Astrocyte (in vitro differentiated cells and primary cell): ENCODE measurements around the gene CAMK2G. TPM values are rescaled to one million over a fixed set of nuclear protein-coding genes. Genes with fewer than 3 reads are reported as not detected.
"Not testable (repeated sequence)": the region's sequence is repeated elsewhere in the genome, so short reads cannot be mapped to it uniquely, and the experiment has no call there.

Experiments
- DNase-seq: peaks from one replicate; pipeline ENCODE4 v3.0.0-alpha.2; 2010; ENCODE audit warnings: low read depth
- FAIRE-seq: peaks from 2 replicates; lab custom pipeline; 2011; peaks lifted over from hg19 to GRCh38; lab: Jason Lieb, UNC
- H2AFZ ChIP-seq: 2 replicates; pipeline ENCODE4 v1.6.0; 2012; ENCODE audit warnings: low read depth, low read length, inconsistent platforms
- H3K27ac ChIP-seq: 2 replicates; pipeline ENCODE4 v1.5.1; 2011; ENCODE audit warnings: low read depth, low read length, inconsistent platforms
- H3K27me3 ChIP-seq: 2 replicates; pipeline ENCODE4 v1.6.0; 2011; ENCODE audit warnings: low read length, inconsistent platforms; ENCODE audit not compliant: insufficient read depth
- H3K36me3 ChIP-seq: 2 replicates; pipeline ENCODE4 v1.5.1; 2011; ENCODE audit warnings: low read length, inconsistent platforms; ENCODE audit not compliant: insufficient read depth
- H3K4me1 ChIP-seq: 2 replicates; pipeline ENCODE4 v1.5.1; 2011; ENCODE audit warnings: low read length, inconsistent platforms; ENCODE audit not compliant: insufficient read depth
- H3K4me2 ChIP-seq: 2 replicates; pipeline ENCODE4 v1.6.0; 2012; ENCODE audit warnings: low read length, inconsistent platforms
- H3K4me3 ChIP-seq: 2 replicates; pipeline ENCODE4 v1.5.1; 2011; ENCODE audit warnings: low read depth, mild to moderate bottlenecking, low read length, inconsistent platforms; ENCODE audit not compliant: insufficient read depth
- H3K79me2 ChIP-seq: 2 replicates; pipeline ENCODE4 v1.6.0; 2012; ENCODE audit warnings: mild to moderate bottlenecking, low read length, inconsistent platforms; ENCODE audit not compliant: insufficient read depth
- H3K9ac ChIP-seq: 2 replicates; pipeline ENCODE4 v1.6.0; 2012; ENCODE audit warnings: mild to moderate bottlenecking, low read length, inconsistent platforms
- H3K9me3 ChIP-seq: 2 replicates; pipeline ENCODE4 v1.5.1; 2012; ENCODE audit warnings: low read depth, mild to moderate bottlenecking, low read length, inconsistent platforms; ENCODE audit not compliant: insufficient read depth
- H4K20me1 ChIP-seq: 2 replicates; pipeline ENCODE4 v1.6.0; 2012; ENCODE audit warnings: low read length, inconsistent platforms; ENCODE audit not compliant: insufficient read depth
- H3K27ac Mint-ChIP-seq: one replicate; pipeline ENCODE4 v1.8.0; 2021; ENCODE audit warnings: mild to moderate bottlenecking, mixed read lengths; ENCODE audit not compliant: unreplicated experiment
- H3K27me3 Mint-ChIP-seq: one replicate; pipeline ENCODE4 v1.8.0; 2021; ENCODE audit warnings: low read depth, mixed read lengths; ENCODE audit not compliant: unreplicated experiment
- H3K36me3 Mint-ChIP-seq: one replicate; pipeline ENCODE4 v1.8.0; 2021; ENCODE audit warnings: low read depth, mixed read lengths; ENCODE audit not compliant: unreplicated experiment
- H3K4me1 Mint-ChIP-seq: one replicate; pipeline ENCODE4 v1.8.0; 2021; ENCODE audit warnings: low read depth, mixed read lengths; ENCODE audit not compliant: unreplicated experiment
- H3K4me3 Mint-ChIP-seq: one replicate; pipeline ENCODE4 v1.8.0; 2021; ENCODE audit warnings: mild to moderate bottlenecking, moderate library complexity, mixed read lengths; ENCODE audit not compliant: unreplicated experiment
- H3K9me3 Mint-ChIP-seq: one replicate; pipeline ENCODE4 v1.8.0; 2021; ENCODE audit warnings: mild to moderate bottlenecking, mixed read lengths; ENCODE audit not compliant: unreplicated experiment
- EZH2 ChIP-seq: IDR thresholded peaks from 2 replicates; pipeline ENCODE4 v1.6.1; 2012; ENCODE audit warnings: mild to moderate bottlenecking, low read length, inconsistent platforms; ENCODE audit not compliant: insufficient read depth
- total RNA-seq: library from RNA; stranded (reverse); gene quantifications from 2 replicates; pipeline ENCODE4 v1.2.1, GENCODE V29; 2021
- TF ChIP-seq, protein P1 (sequence below): IDR thresholded peaks from 2 replicates; pipeline ENCODE4 v1.5.1; 2011; ENCODE audit warnings: low read depth, mild to moderate bottlenecking, inconsistent platforms, low read length, moderate library complexity; ENCODE audit not compliant: insufficient read depth

CAMK2G gene
- total RNA-seq, 1 donor from 2014 or later, result 19.8 TPM

DNA sequence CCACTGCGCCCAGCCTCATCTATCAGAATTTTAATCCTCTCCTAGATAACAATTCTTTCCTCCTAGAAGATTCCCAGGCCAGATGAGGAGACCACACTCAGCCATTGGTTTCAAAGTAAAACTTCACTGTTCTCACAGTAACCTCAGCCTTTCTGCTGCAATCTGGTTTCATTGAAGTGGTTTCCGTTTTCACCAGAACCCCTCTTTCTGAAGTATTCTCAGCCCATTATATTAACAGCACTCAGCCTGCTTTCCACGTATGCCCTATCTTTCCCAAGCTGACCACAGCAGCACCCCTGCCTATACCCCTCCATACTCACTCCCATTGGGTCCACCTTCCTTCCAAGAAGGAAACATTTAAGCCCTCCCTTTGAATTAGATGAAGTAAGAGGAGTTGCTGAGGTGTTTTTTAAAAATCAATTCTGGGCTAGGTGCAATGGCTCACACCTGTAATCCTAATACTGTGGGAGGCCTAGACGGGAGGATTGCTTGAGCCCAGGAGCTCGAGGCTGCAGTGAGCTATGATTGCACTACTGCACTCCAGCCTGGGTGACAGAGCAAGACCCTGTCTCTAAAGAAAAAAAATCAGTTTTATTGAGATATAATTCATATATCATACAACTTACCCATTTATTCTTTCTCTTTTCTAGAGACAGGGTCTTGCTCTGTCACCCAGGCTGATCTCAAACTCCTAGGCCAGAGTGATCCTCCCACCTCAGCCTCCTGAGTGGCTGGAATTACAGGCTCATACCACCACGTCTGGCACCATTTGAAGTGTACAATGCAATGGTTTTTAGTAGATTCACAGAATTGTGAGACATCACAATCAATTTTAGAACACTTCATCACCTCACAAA, 47.9 kb upstream of the CAMK2G start:
- Histone ChIP-seq H3K4me2 (no peak overlapping the region), H3K27me3 (no peaks in the 10 kb centered on the region), H3K4me1 (no peaks in the 10 kb centered on the region), H3K36me3 (no peaks in the 10 kb centered on the region), H2AFZ (no peak overlapping the region), H3K27ac (no peak overlapping the region), H3K4me3 (no peak overlapping the region), H4K20me1 (no peaks in the 10 kb centered on the region), H3K79me2 (no peaks in the 10 kb centered on the region), H3K9me3 (peaks cover 3% of the 10 kb centered on the region), H3K9ac (no peak overlapping the region)
- FAIRE-seq (no peak), DNase-seq (no peak)
- Mint-ChIP-seq H3K36me3 (peaks cover 2% of the 10 kb centered on the region), H3K9me3 (peaks cover 13% of the 10 kb centered on the region), H3K27ac (no peak overlapping the region), H3K4me3 (no peak overlapping the region), H3K4me1 (peaks cover 2% of the 10 kb centered on the region), H3K27me3 (peaks cover 6% of the 10 kb centered on the region)
- no peak for TF ChIP-seq EZH2
- TF ChIP-seq, protein P1, sequence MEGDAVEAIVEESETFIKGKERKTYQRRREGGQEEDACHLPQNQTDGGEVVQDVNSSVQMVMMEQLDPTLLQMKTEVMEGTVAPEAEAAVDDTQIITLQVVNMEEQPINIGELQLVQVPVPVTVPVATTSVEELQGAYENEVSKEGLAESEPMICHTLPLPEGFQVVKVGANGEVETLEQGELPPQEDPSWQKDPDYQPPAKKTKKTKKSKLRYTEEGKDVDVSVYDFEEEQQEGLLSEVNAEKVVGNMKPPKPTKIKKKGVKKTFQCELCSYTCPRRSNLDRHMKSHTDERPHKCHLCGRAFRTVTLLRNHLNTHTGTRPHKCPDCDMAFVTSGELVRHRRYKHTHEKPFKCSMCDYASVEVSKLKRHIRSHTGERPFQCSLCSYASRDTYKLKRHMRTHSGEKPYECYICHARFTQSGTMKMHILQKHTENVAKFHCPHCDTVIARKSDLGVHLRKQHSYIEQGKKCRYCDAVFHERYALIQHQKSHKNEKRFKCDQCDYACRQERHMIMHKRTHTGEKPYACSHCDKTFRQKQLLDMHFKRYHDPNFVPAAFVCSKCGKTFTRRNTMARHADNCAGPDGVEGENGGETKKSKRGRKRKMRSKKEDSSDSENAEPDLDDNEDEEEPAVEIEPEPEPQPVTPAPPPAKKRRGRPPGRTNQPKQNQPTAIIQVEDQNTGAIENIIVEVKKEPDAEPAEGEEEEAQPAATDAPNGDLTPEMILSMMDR, result no peak

- Histone ChIP-seq H3K4me2 (no peak overlapping the region), H3K79me2 (no peaks in the 10 kb centered on the region), H3K9me3 (peaks cover 3% of the 10 kb centered on the region), H3K4me3 (no peak overlapping the region), H3K27me3 (no peaks in the 10 kb centered on the region), H3K9ac (no peak overlapping the region), H2AFZ (no peak overlapping the region), H3K27ac (no peak overlapping the region), H3K4me1 (peaks cover 4% of the 10 kb centered on the region), H4K20me1 (peaks cover 20% of the 10 kb centered on the region), H3K36me3 (peaks cover 15% of the 10 kb centered on the region)
- H3K4me3 Mint-ChIP-seq, result no peak overlapping the region
- DNase-seq (no peak), FAIRE-seq (no peak)
- H3K4me1 Mint-ChIP-seq, result peaks cover 2% of the 10 kb centered on the region
- peaks cover 22% of the 10 kb centered on the region for H3K9me3 Mint-ChIP-seq
- H3K36me3 Mint-ChIP-seq, result peaks cover 22% of the 10 kb centered on the region
- TF ChIP-seq, protein P1, result no peak
- TF ChIP-seq EZH2, result no peak
- H3K27me3 Mint-ChIP-seq, result no peaks in the 10 kb centered on the region
- no peak overlapping the region for H3K27ac Mint-ChIP-seq
These were observed 45.7 kb upstream of the CAMK2G start for GRCh38 chr10:73920089-73920488.

- not testable (repeated sequence) for H3K79me2 ChIP-seq, H3K4me3 ChIP-seq, H3K27me3 ChIP-seq, H3K4me1 ChIP-seq, H3K9me3 ChIP-seq, H3K27ac Mint-ChIP-seq, DNase-seq, H2AFZ ChIP-seq, FAIRE-seq, H3K4me1 Mint-ChIP-seq, H3K27ac ChIP-seq, H3K27me3 Mint-ChIP-seq, H3K4me2 ChIP-seq, H3K4me3 Mint-ChIP-seq, H3K9ac ChIP-seq
- Histone ChIP-seq H4K20me1 (peaks cover 26% of the 10 kb centered on the region), H3K36me3 (peaks cover 16% of the 10 kb centered on the region)
- Mint-ChIP-seq H3K36me3 (peaks cover 26% of the 10 kb centered on the region), H3K9me3 (peaks cover 21% of the 10 kb centered on the region)
These were observed 45.1 kb upstream of the CAMK2G start for GRCh38 chr10:73919481-73919880.
